ENCODE results near the gene WHRN. TPM values are rescaled to one million over a fixed set of nuclear protein-coding genes. Genes with fewer than 3 reads are reported as not detected.
A peak's percentile ranks its signal among the peaks of the same experiment; 100 is the strongest.

The WHRN gene
- total and polyA plus RNA-seq, 4 donors, result 4.4 to 26.8 (median 16.8) TPM

DNA sequence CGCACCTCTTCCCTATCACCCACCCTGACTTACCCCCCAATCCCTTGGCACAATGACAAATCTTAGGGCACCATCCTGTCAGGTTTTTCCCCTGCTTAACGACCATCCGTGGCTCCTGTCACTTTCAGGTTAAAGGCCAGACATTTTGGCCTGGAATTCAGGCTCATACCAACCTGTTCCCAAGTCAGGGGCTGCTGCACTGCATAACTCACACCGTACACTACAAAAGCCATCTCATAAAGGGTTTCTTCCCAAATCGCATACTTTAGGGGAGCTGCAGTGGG lies 110.0 kb downstream of the WHRN start:
- Histone ChIP-seq H3K36me3 (ENCODE audit: control insufficient read depth, insufficient read depth, low read length) (no peaks in the 10 kb centered on the region), H3K4me1 (ENCODE audit: control insufficient read depth, insufficient read depth, low read length) (peaks cover 36% of the 10 kb centered on the region), H3K27me3 (ENCODE audit: control insufficient read depth, insufficient read depth, low read length) (no peaks in the 10 kb centered on the region), H3K9me3 (ENCODE audit: control insufficient read depth, insufficient read depth, low read length) (no peaks in the 10 kb centered on the region), H3K4me3 (ENCODE audit: low read depth, low read length) (no peak overlapping the region), H3K27ac (ENCODE audit: low read depth, low read length) (peak overlapping the region; percentile 62)
- 24% methylated on average over 5 of the region's 5 CpGs for WGBS (ENCODE audit: insufficient coverage)
- DNase-seq (ENCODE audit: low read depth in 4 of 6, low spot score in 6 of 6), result no peak

DNA sequence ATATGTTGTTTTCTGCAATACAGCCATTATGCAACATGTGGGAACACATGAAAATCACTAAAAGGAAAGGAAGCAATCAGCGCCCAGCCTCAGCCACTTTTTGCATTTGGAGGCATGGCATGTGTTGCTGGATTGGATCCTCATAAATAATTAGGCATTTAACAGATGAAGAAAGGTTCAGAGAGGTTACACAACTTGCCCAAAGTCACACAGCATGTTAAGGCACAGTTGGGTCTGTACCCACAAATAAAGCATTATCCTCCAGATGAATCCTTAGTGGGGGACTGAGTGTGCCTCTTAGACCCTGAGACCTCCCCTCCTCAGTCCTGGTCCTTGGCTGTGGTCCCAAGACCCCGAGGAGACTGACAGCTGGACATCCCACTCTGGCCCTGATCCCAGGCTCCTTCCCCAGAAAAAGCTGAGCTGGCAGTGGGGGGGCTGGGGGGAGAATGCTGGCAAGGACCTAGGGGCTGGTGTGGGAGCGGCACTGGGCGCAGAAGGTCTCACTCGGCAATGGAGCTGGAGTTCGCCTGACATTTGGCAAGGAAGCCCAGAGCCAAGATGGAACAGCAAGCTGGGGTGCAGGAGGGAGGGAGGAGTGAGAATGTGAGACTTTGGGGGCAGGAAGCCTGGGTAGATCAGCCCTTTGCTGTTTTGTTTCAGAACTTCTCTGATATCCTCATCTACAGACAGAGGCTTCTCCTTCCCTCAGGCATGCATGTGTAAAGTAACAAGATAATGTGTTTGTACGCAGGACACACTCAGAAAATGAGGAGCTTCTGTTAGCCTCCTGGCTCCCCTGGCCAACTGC lies 110.5 kb downstream of the WHRN start:
- H3K4me1 ChIP-seq (ENCODE audit: control insufficient read depth, insufficient read depth, low read length), result peaks cover 41% of the 10 kb centered on the region
- no peaks in the 10 kb centered on the region for H3K27me3 ChIP-seq (ENCODE audit: control insufficient read depth, insufficient read depth, low read length)
- no peaks in the 10 kb centered on the region for H3K36me3 ChIP-seq (ENCODE audit: control insufficient read depth, insufficient read depth, low read length)
- peak overlapping the region; percentile 62 for H3K27ac ChIP-seq (ENCODE audit: low read depth, low read length)
- DNase-seq (ENCODE audit: low read depth in 4 of 6, low spot score in 6 of 6), result peak in 3 of 6 donors; percentile 49 to 89 (median 82)
- WGBS (ENCODE audit: insufficient coverage), result 32% methylated on average over 7 of the region's 7 CpGs
- H3K9me3 ChIP-seq (ENCODE audit: control insufficient read depth, insufficient read depth, low read length), result no peaks in the 10 kb centered on the region
- no peak overlapping the region for H3K4me3 ChIP-seq (ENCODE audit: low read depth, low read length)

DNA sequence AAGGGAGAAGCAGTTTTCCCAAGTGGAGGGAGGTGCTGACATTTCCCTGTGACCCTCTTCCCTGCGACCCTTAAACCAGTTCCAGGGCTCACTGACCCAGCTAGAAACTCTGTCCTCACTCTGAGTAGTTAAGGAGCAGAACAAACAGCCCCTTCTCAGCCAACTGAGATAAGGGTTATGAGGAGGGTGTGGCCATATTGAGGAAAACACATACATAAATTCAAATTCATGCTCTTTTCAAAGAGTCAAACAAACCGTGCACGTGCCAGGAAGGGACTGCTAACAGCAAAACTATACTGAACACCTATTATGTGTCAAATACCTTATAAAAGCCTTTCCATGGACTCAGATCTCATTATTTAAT lies 112.5 kb downstream of the WHRN start:
- Histone ChIP-seq H3K27me3 (ENCODE audit: control insufficient read depth, insufficient read depth, low read length) (no peaks in the 10 kb centered on the region), H3K4me3 (ENCODE audit: low read depth, low read length) (no peak overlapping the region), H3K4me1 (ENCODE audit: control insufficient read depth, insufficient read depth, low read length) (peaks cover 48% of the 10 kb centered on the region), H3K36me3 (ENCODE audit: control insufficient read depth, insufficient read depth, low read length) (peaks cover 2% of the 10 kb centered on the region), H3K27ac (ENCODE audit: low read depth, low read length) (no peak overlapping the region), H3K9me3 (ENCODE audit: control insufficient read depth, insufficient read depth, low read length) (no peaks in the 10 kb centered on the region)
- no CpG with 5 or more reads among the region's 3 CpGs for WGBS (ENCODE audit: insufficient coverage)
- no peak for DNase-seq (ENCODE audit: low read depth in 4 of 6, low spot score in 6 of 6)

DNA sequence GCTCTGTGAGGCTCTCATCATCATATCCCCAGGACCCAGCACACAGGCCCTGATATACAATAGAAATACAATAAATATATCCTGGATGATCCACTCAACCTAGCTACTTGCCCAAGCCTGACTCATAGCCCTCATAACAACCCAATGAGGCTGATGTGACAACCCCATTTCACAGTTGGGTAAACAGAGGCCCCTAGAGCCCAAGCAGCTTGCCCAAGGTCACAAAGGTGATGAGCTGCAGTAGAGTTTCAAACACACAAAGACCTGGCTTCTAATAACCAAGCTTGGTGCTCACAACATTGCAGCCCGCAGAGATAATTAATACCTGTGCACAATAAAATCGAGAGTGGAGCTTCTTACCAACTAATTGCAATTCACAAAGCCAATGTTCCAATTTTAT lies 114.3 kb downstream of the WHRN start:
- Histone ChIP-seq H3K36me3 (ENCODE audit: control insufficient read depth, insufficient read depth, low read length) (peaks cover 2% of the 10 kb centered on the region), H3K4me3 (ENCODE audit: low read depth, low read length) (no peak overlapping the region), H3K27me3 (ENCODE audit: control insufficient read depth, insufficient read depth, low read length) (no peaks in the 10 kb centered on the region), H3K27ac (ENCODE audit: low read depth, low read length) (no peak overlapping the region), H3K9me3 (ENCODE audit: control insufficient read depth, insufficient read depth, low read length) (no peaks in the 10 kb centered on the region), H3K4me1 (ENCODE audit: control insufficient read depth, insufficient read depth, low read length) (peaks cover 58% of the 10 kb centered on the region)
- WGBS (ENCODE audit: insufficient coverage), result no CpG with 5 or more reads among the region's 2 CpGs
- DNase-seq (ENCODE audit: low read depth in 4 of 6, low spot score in 6 of 6), result no peak

DNA sequence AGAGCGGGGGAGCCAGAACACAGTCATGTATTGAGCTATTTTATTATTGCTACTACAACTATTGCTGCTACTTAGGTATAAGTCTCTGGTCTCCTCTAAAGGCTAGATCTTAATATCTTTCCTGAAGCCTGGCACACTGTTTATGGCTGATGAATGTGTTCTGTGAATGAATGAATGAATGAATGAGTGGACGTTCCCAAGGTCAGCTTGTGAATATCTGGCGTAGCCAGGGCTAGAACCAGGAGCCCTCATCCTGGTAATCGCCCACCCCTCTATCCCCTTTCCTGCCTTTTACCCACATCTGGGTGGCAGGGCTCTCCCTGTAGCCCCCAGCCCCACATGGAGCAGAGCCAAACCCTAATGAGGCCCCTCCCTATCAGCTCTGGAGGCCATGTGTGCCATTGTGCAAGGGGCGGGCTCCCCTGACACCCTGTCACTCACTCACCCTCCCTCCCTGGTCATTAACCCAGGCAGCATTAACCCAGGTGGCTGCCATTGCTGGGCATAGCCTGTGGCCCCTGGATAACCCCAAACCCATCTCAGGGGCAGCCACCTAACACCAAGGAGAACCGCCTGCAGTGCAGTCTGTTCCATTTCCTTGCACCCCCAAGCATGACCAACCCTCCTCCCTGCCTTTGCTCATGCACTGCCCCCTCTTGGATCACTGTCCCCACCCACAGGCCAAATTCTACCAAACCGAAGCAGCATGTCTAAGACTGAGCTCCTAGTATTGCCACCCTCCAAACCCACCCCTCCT lies 115.5 kb downstream of the WHRN start:
- 68% methylated on average over 5 of the region's 7 CpGs for WGBS (ENCODE audit: insufficient coverage)
- DNase-seq (ENCODE audit: low read depth in 4 of 6, low spot score in 6 of 6), result no peak
- no peaks in the 10 kb centered on the region for H3K9me3 ChIP-seq (ENCODE audit: control insufficient read depth, insufficient read depth, low read length)
- H3K27ac ChIP-seq (ENCODE audit: low read depth, low read length), result no peak overlapping the region
- no peaks in the 10 kb centered on the region for H3K27me3 ChIP-seq (ENCODE audit: control insufficient read depth, insufficient read depth, low read length)
- H3K4me1 ChIP-seq (ENCODE audit: control insufficient read depth, insufficient read depth, low read length), result peaks cover 58% of the 10 kb centered on the region
- peaks cover 2% of the 10 kb centered on the region for H3K36me3 ChIP-seq (ENCODE audit: control insufficient read depth, insufficient read depth, low read length)
- H3K4me3 ChIP-seq (ENCODE audit: low read depth, low read length), result no peak overlapping the region

DNA sequence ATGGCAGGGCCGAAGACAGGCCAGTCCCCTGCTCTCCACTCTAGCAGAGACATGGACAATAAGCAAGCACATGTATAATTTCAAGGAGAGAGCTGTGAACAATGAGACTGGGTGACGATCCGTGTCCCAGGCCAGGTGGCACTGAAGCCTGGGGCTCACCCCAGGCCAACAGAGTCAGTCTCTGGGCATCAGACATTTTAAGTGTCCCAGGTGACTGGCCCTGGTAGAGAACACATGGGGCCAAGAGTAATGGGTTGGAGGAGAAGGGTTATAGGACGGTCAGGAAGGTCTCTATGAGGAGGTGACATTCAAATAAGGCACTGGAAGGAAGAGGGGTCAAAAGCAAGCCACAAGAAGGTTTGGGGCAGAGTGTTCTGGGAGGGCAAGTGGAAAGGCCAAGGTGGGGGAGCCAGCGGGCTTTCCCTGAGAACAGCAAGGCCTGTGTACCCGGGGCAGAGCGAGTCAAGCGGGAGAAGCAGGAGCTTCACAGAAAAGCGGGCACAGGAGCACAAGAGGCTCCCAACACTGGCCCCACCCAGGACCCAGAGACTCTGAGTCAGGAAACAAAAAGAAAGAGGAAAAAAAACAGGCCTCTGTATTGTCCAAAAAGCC lies 116.4 kb downstream of the WHRN start:
- Histone ChIP-seq H3K27ac (ENCODE audit: low read depth, low read length) (no peak overlapping the region), H3K27me3 (ENCODE audit: control insufficient read depth, insufficient read depth, low read length) (no peaks in the 10 kb centered on the region), H3K4me3 (ENCODE audit: low read depth, low read length) (no peak overlapping the region), H3K9me3 (ENCODE audit: control insufficient read depth, insufficient read depth, low read length) (no peaks in the 10 kb centered on the region), H3K4me1 (ENCODE audit: control insufficient read depth, insufficient read depth, low read length) (peaks cover 59% of the 10 kb centered on the region), H3K36me3 (ENCODE audit: control insufficient read depth, insufficient read depth, low read length) (peaks cover 2% of the 10 kb centered on the region)
- WGBS (ENCODE audit: insufficient coverage), result 62% methylated on average over 5 of the region's 9 CpGs
- no peak for DNase-seq (ENCODE audit: low read depth in 4 of 6, low spot score in 6 of 6)

DNA sequence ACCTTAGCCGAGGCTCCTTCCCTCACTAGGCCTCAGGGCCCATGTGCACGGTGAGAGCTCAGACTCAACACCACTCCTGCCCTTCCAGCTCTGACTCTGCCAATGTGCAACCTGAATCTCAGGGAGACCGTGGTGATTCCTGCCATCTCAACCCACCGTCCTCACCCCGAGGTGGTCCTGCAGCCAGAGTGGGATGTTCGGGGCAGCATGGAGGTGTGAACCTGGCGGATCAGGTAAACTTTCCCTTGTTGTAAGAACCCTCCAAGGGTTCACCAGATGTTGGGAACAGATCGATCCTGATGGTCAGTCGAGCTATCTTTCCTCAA lies 117.0 kb downstream of the WHRN start:
- Histone ChIP-seq H3K27ac (ENCODE audit: low read depth, low read length) (peak overlapping the region; percentile 87), H3K9me3 (ENCODE audit: control insufficient read depth, insufficient read depth, low read length) (no peaks in the 10 kb centered on the region), H3K4me1 (ENCODE audit: control insufficient read depth, insufficient read depth, low read length) (peaks cover 65% of the 10 kb centered on the region), H3K36me3 (ENCODE audit: control insufficient read depth, insufficient read depth, low read length) (peaks cover 2% of the 10 kb centered on the region), H3K27me3 (ENCODE audit: control insufficient read depth, insufficient read depth, low read length) (no peaks in the 10 kb centered on the region), H3K4me3 (ENCODE audit: low read depth, low read length) (peak overlapping the region; percentile 55)
- no peak for DNase-seq (ENCODE audit: low read depth in 4 of 6, low spot score in 6 of 6)
- WGBS (ENCODE audit: insufficient coverage), result 55% methylated on average over 4 of the region's 9 CpGs

DNA sequence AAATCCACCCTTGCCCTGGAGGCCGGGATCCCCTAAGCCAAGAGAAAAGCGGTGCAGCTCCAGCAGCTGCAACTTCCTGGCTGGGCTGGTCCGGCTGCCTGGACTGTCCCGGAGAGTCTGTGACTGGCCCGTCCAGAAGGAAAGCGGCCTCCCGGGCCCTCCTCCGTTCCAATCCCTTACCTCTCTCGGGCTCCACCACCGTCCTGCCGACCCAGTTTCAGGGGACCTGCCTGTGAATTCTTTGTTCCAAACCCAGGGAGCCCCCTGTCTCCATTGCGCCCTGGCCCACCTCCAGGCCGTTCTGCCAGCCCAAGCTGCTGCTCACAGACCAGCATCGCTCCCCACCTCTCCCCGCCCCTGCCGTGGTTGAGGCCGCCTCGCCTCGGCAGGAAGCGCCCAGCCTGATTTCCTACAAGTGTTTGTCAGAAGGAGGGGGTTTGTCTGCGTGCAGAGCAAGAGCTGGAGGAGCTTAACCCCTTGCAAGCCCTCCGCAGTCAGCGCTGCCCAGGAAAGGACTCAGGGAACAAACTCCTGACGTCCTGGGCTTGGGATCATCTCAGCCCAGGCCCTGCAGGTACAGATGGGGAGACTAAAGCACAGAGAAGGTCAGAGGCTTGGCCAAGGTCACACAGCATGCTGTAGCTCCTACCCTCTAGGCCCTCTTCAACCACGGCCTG lies 117.5 kb downstream of the WHRN start, which contains the start of gene AKNA:
AKNA (minus strand) TSS at position 303 of the 677 bp plus-strand sequence. CDS start 6,649 bp downstream, outside the sequence.
- WGBS (ENCODE audit: insufficient coverage), result 4% methylated on average over 19 of the region's 25 CpGs

DNA sequence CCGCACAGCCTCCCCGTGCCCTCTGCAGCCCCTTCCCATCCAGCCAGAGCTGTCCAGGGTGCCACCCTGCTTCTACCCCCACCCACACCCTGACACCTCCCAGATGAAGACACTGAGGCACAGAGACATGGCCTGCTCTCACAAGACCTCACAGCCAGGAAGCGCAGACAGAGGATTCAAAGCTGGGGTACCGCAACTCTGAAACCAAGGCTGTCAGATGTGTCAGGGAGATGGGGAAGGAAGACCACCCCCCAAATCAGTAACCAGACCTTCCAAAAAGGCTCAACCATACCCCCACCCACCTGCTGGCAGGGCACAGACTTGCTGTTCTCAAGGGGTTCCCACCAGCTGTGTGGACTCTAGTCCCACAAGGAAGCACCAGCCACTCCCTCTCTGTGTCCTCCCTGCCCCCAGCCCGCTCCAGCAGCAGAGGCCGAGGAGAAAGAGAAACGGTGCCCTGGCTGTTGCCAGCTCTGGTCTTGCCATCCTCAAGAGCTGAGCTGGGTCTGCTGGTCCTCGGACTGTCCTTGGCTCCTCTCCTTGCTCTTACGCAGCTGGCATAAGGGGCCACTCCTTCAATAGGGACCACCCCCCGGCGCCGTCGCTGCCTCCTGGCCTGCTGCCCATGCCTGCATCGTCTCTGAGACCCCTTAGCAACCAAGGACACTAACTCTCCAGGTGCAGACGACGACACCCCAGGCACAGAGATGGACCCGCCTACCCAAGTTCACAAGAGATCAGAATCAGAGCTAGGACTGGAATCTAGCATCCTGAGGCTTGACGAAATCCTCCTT lies 118.2 kb downstream of the WHRN start:
- H3K27me3 ChIP-seq (ENCODE audit: control insufficient read depth, insufficient read depth, low read length), result no peaks in the 10 kb centered on the region
- peak overlapping the region; percentile 55 for H3K4me3 ChIP-seq (ENCODE audit: low read depth, low read length)
- peak in 3 of 6 donors; percentile 54 to 83 (median 78) for DNase-seq (ENCODE audit: low read depth in 4 of 6, low spot score in 6 of 6)
- H3K4me1 ChIP-seq (ENCODE audit: control insufficient read depth, insufficient read depth, low read length), result peaks cover 74% of the 10 kb centered on the region
- H3K27ac ChIP-seq (ENCODE audit: low read depth, low read length), result peak overlapping the region; percentile 87
- peaks cover 2% of the 10 kb centered on the region for H3K36me3 ChIP-seq (ENCODE audit: control insufficient read depth, insufficient read depth, low read length)
- WGBS (ENCODE audit: insufficient coverage), result 12% methylated on average over 16 of the region's 18 CpGs
- no peaks in the 10 kb centered on the region for H3K9me3 ChIP-seq (ENCODE audit: control insufficient read depth, insufficient read depth, low read length)

More for the DNA sequence above, 117.5 kb downstream of the WHRN start, which contains the start of gene AKNA:
- Histone ChIP-seq H3K36me3 (ENCODE audit: control insufficient read depth, insufficient read depth, low read length) (peaks cover 2% of the 10 kb centered on the region), H3K27ac (ENCODE audit: low read depth, low read length) (peak within 1 kb of the TSS; percentile 87), H3K4me3 (ENCODE audit: low read depth, low read length) (peak within 1 kb of the TSS; percentile 55), H3K9me3 (ENCODE audit: control insufficient read depth, insufficient read depth, low read length) (no peaks in the 10 kb centered on the region), H3K4me1 (ENCODE audit: control insufficient read depth, insufficient read depth, low read length) (peaks cover 70% of the 10 kb centered on the region), H3K27me3 (ENCODE audit: control insufficient read depth, insufficient read depth, low read length) (no peaks in the 10 kb centered on the region)
- peak in 3 of 6 donors; percentile 65 to 91 (median 88) for DNase-seq (ENCODE audit: low read depth in 4 of 6, low spot score in 6 of 6)

Data from spinal cord (tissue), 10 donors.